ENCODE measurements around the gene RNF14.

Gene RNF14

GRCh38 chr5:141992349-141992963 is 23.6 kb downstream of the RNF14 start:
- TF ChIP-seq, protein P1, sequence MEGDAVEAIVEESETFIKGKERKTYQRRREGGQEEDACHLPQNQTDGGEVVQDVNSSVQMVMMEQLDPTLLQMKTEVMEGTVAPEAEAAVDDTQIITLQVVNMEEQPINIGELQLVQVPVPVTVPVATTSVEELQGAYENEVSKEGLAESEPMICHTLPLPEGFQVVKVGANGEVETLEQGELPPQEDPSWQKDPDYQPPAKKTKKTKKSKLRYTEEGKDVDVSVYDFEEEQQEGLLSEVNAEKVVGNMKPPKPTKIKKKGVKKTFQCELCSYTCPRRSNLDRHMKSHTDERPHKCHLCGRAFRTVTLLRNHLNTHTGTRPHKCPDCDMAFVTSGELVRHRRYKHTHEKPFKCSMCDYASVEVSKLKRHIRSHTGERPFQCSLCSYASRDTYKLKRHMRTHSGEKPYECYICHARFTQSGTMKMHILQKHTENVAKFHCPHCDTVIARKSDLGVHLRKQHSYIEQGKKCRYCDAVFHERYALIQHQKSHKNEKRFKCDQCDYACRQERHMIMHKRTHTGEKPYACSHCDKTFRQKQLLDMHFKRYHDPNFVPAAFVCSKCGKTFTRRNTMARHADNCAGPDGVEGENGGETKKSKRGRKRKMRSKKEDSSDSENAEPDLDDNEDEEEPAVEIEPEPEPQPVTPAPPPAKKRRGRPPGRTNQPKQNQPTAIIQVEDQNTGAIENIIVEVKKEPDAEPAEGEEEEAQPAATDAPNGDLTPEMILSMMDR (IDR thresholded peaks at IDR 0.05; ENCODE audit: control insufficient read depth, insufficient read depth, low read depth, low read length, missing control alignments) = peak; percentile 72
- DNase-seq (ENCODE audit: low read depth) = peak; percentile 8

GRCh38 chr5:141994511-141995136 is 25.7 kb downstream of the RNF14 start:
- no peak for DNase-seq (ENCODE audit: low read depth)
- TF ChIP-seq, protein P1 (IDR thresholded peaks at IDR 0.05; ENCODE audit: control insufficient read depth, insufficient read depth, low read depth, low read length, missing control alignments) = no peak
- H3K4me3 ChIP-seq (ENCODE audit: control insufficient read depth, low read depth, low read length) = no peak overlapping the region

More at GRCh38 chr5:141992349-141992963, 23.6 kb downstream of the RNF14 start:
- H3K4me3 ChIP-seq (ENCODE audit: control insufficient read depth, low read depth, low read length) = no peak overlapping the region

DNA sequence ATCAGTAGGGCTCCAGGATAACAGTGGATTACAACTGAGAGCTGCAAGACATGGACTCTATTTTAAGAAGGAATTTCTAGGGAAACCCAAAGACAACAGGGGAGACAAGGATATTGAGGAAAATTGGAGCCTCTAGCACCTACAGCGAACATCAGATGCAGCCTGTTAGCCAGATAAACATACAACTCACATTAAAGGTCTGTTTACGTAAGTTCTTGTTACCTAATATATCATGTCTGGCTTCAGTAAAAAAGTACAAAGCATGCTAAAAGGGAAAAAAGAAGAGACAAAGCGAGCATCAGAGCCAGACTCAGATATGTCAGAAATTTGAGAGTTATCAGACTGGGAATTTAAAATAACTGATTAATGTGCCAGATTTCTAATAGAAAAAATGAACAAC is 26.8 kb downstream of the RNF14 start:
- H3K4me3 ChIP-seq (ENCODE audit: control insufficient read depth, low read depth, low read length) = no peak overlapping the region
- TF ChIP-seq, protein P1 (IDR thresholded peaks at IDR 0.05; ENCODE audit: control insufficient read depth, insufficient read depth, low read depth, low read length, missing control alignments) = no peak
- DNase-seq (ENCODE audit: low read depth) = no peak

DNA sequence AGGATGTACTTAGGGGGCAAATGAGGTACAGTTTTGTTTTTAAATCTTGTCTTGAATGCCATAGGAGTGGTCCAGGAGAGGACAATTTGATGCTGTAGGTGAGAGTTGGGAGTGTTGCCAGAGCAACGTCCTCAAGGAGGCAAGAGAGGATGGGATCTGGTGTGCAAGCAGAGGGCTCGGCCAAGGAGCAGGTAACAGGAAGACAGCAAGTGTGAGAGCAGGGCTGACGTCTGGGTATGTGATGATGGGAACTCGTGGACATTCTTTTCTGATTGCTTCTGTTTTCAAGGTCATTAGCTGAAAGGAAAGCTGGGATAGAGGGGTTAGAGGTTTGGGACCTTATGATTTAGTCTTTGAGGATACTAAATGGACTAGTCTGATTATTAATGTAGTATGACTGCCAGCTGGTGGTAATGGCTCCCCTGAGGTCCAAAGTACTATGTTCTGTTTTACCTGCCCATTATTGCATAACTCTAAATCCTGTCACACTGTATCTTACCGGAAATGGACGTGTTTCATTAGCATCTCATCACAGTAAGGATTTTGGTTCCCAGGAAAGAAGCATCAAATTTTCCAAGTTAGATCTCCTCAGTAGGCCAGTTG is 28.6 kb downstream of the RNF14 start:
- DNase-seq (ENCODE audit: low read depth) = no peak
- TF ChIP-seq, protein P1 (IDR thresholded peaks at IDR 0.05; ENCODE audit: control insufficient read depth, insufficient read depth, low read depth, low read length, missing control alignments) = no peak
- no peak overlapping the region for H3K4me3 ChIP-seq (ENCODE audit: control insufficient read depth, low read depth, low read length)

GRCh38 chr5:142000173-142000572 is 31.3 kb downstream of the RNF14 start:
- TF ChIP-seq, protein P1 (IDR thresholded peaks at IDR 0.05; ENCODE audit: control insufficient read depth, insufficient read depth, low read depth, low read length, missing control alignments) = no peak
- no peak overlapping the region for H3K4me3 ChIP-seq (ENCODE audit: control insufficient read depth, low read depth, low read length)
- DNase-seq (ENCODE audit: low read depth) = no peak

GRCh38 chr5:142000704-142001484 is 32.0 kb downstream of the RNF14 start:
- H3K4me3 ChIP-seq (ENCODE audit: control insufficient read depth, low read depth, low read length) = no peak overlapping the region
- TF ChIP-seq, protein P1 (IDR thresholded peaks at IDR 0.05; ENCODE audit: control insufficient read depth, insufficient read depth, low read depth, low read length, missing control alignments) = peak; percentile 38
- DNase-seq (ENCODE audit: low read depth) = no peak

Measured in AG09309 (cell line).